PC-3 (cell line): ENCODE data around the gene KCNQ1OT1. TPM values are rescaled to one million over a fixed set of nuclear protein-coding genes. Genes with fewer than 3 reads are reported as not detected.

Source experiments
- ATAC-seq: fragments of 200-7000 bp; cut with Tn5 transposase; 2 replicates; pipeline ENCODE4 v1.9.1; 2020; ENCODE audit warnings: mild to moderate bottlenecking, moderate library complexity
- BruUV-seq: library from RNA; stranded (reverse); fragments of 400-500 nt; replicated peaks from 2 replicates; lab custom pipeline; 2021; lab: Mats Ljungman, UMichigan
- CTCF ChIA-PET: fragments of 300-600 bp; sonication (Branson Sonifier 250); formaldehyde crosslinking; loops from one replicate; lab custom pipeline; 2022; ENCODE audit warnings: antibody characterized with exemption; lab: Charles Lee
- POLR2A ChIA-PET: fragments of 300-600 bp; sonication (Branson Sonifier 250); formaldehyde crosslinking; loops from one replicate; lab custom pipeline; 2022; ENCODE audit warnings: antibody characterized with exemption; ENCODE audit not compliant: unreplicated experiment; lab: Charles Lee
- DNase-seq: peaks from one replicate; pipeline ENCODE4 v3.0.0-alpha.2; 2015
- H2AFZ ChIP-seq: fragments of 300-600 bp; sonication (generic); 2 replicates; pipeline ENCODE4 v1.6.0; 2016; ENCODE audit warnings: antibody characterized with exemption, low read length
- H3F3A ChIP-seq: fragments of 300-600 bp; sonication (generic); one replicate; pipeline ENCODE4 v1.6.0; 2017; ENCODE audit warnings: antibody characterized with exemption, low read length, control low read depth, mild to moderate bottlenecking; ENCODE audit not compliant: unreplicated experiment
- H3K27ac ChIP-seq: fragments of 300-600 bp; sonication (generic); 2 replicates; pipeline ENCODE4 v1.5.1; 2016; ENCODE audit warnings: mild to moderate bottlenecking, low read length
- H3K27me3 ChIP-seq: fragments of 300-600 bp; sonication (generic); 2 replicates; pipeline ENCODE4 v1.6.1; 2016; ENCODE audit warnings: low read length, mixed read lengths
- H3K36me3 ChIP-seq: fragments of 300-600 bp; sonication (generic); 2 replicates; pipeline ENCODE4 v1.6.1; 2016; ENCODE audit warnings: low read depth, mixed run types, low read length, mixed read lengths
- H3K4me1 ChIP-seq: fragments of 300-600 bp; sonication (generic); 2 replicates; pipeline ENCODE4 v1.5.1; 2016; ENCODE audit warnings: low read length; ENCODE audit not compliant: insufficient read depth
- H3K4me2 ChIP-seq: fragments of 300-600 bp; sonication (generic); 2 replicates; pipeline ENCODE4 v1.6.0; 2016; ENCODE audit warnings: low read length
- H3K4me3 ChIP-seq: fragments of 300-600 bp; sonication (generic); 2 replicates; pipeline ENCODE4 v1.5.1; 2016; ENCODE audit warnings: mild to moderate bottlenecking, low read length, mixed read lengths
- H3K79me2 ChIP-seq: fragments of 300-600 bp; sonication (generic); 2 replicates; pipeline ENCODE4 v1.6.1; 2017; ENCODE audit warnings: low read length, mixed read lengths
- H3K9ac ChIP-seq: fragments of 300-600 bp; sonication (generic); 2 replicates; pipeline ENCODE4 v1.6.0; 2016; ENCODE audit warnings: mild to moderate bottlenecking, low read length
- H3K9me2 ChIP-seq: fragments of 300-600 bp; sonication (generic); replicated peaks from 2 replicates; pipeline ENCODE4 v1.6.1; 2016; ENCODE audit warnings: mixed run types, low read length, mixed read lengths
- H3K9me3 ChIP-seq: fragments of 300-600 bp; sonication (generic); 2 replicates; pipeline ENCODE4 v1.6.1; 2016; ENCODE audit warnings: low read length, mixed read lengths
- H4K20me1 ChIP-seq: fragments of 300-600 bp; sonication (generic); 2 replicates; pipeline ENCODE4 v1.6.1; 2016; ENCODE audit warnings: low read length, mixed read lengths
- CTCF ChIP-seq: fragments of 300-600 bp; sonication (generic); conservative IDR thresholded peaks from 2 replicates; pipeline ENCODE4 v1.5.1; 2017; ENCODE audit warnings: antibody characterized with exemption, low read depth, mild to moderate bottlenecking, low read length
- EZH2 ChIP-seq: fragments of 300-600 bp; sonication (generic); IDR thresholded peaks from one replicate; pipeline ENCODE4 v1.6.1; 2017; ENCODE audit warnings: antibody characterized with exemption, mild to moderate bottlenecking, low read length; ENCODE audit not compliant: unreplicated experiment
- EZH2phosphoT487 ChIP-seq: fragments of 300-600 bp; sonication (generic); IDR thresholded peaks from 2 replicates; pipeline ENCODE4 v1.6.1; 2018; ENCODE audit warnings: mild to moderate bottlenecking, antibody characterized with exemption, low read length, borderline replicate concordance
- intact Hi-C: fragments of 100-400 bp; cut with micrococcal nuclease; formaldehyde crosslinking; loops from 2 replicates; pipeline ENCODE4 v1.9.0; 2023
- total RNA-seq: library from RNA; depleted of rRNA; stranded (reverse); fragments of >200 nt; gene quantifications from 2 replicates; pipeline ENCODE4 v1.2.3, GENCODE V29; 2014

KCNQ1OT1 gene
- total RNA-seq, 1 experiment from 2014 or later: 1.5 TPM

- no peaks in the 10 kb centered on the region for H3K27me3 ChIP-seq
- BruUV-seq: no TSS peak
Observed at GRCh38 chr11:2586087-2586792, 113.6 kb downstream of the KCNQ1OT1 start.

DNA sequence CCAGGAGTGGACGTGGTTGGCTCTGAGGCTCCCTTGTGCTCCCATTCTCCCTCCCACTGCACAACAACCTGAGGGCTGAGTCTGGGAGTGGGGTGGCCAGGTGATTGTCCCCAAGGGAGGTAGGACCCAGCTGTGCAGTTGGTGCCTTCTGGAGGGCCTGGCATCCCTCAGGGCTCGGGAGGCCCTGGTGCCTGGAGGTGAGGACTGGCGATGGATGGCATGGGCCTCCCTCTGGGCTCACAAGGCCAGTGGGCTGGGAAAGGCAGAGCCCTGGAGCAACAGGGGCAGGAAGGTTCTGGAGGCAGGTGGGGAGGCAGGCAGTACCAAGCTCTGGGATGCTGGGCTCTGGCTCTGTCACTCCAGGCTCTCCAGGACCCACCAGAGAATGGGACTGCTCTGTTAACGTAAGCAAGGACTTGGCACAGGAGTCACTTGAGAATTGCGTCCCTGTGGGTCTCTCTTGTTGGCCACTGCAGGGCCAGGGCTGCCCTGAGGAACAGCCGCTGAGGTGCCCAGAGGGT is 114.2 kb downstream of the KCNQ1OT1 start:
- no TSS peak for BruUV-seq
- CTCF ChIA-PET: no interaction called here

More at GRCh38 chr11:2586087-2586792, 113.6 kb downstream of the KCNQ1OT1 start:
- Histone ChIP-seq H3F3A (no peaks in the 10 kb centered on the region), H3K4me2 (no peak overlapping the region), H3K9ac (no peak overlapping the region), H3K79me2 (no peaks in the 10 kb centered on the region), H4K20me1 (no peaks in the 10 kb centered on the region), H3K27ac (no peak overlapping the region), H3K4me3 (no peak overlapping the region), H3K9me3 (no peaks in the 10 kb centered on the region), H3K36me3 (no peaks in the 10 kb centered on the region), H3K9me2 (no peaks in the 10 kb centered on the region), H2AFZ (no peak overlapping the region), H3K4me1 (no peaks in the 10 kb centered on the region)
- ATAC-seq (no peak), DNase-seq (no peak)
- TF ChIP-seq EZH2 (no peak), CTCF (no peak), EZH2phosphoT487 (no peak)
- intact Hi-C loops: no loop called here
- POLR2A ChIA-PET: no interaction called here
- CTCF ChIA-PET: no interaction called here

More for the DNA sequence above, 114.2 kb downstream of the KCNQ1OT1 start:
- no peaks in the 10 kb centered on the region for H3K9me2 ChIP-seq
- DNase-seq (no peak), ATAC-seq (no peak)
- H3F3A ChIP-seq: no peaks in the 10 kb centered on the region
- no peak overlapping the region for H3K27ac ChIP-seq
- intact Hi-C loops: no loop called here
- no peak overlapping the region for H3K4me3 ChIP-seq
- H4K20me1 ChIP-seq: no peaks in the 10 kb centered on the region
- no peaks in the 10 kb centered on the region for H3K36me3 ChIP-seq
- no peaks in the 10 kb centered on the region for H3K27me3 ChIP-seq
- TF ChIP-seq EZH2phosphoT487: no peak
- no peak for TF ChIP-seq CTCF
- no peak for TF ChIP-seq EZH2
- H3K79me2 ChIP-seq: no peaks in the 10 kb centered on the region
- H3K4me2 ChIP-seq: no peak overlapping the region
- no peak overlapping the region for H2AFZ ChIP-seq
- POLR2A ChIA-PET: no interaction called here
- no peaks in the 10 kb centered on the region for H3K4me1 ChIP-seq
- H3K9ac ChIP-seq: no peak overlapping the region
- H3K9me3 ChIP-seq: no peaks in the 10 kb centered on the region
